ENCODE data around the gene PGF.

The PGF gene

GRCh38 chr14:74924061-74924460, 31.3 kb downstream of the PGF start:
- TF ChIP-seq, protein P1, sequence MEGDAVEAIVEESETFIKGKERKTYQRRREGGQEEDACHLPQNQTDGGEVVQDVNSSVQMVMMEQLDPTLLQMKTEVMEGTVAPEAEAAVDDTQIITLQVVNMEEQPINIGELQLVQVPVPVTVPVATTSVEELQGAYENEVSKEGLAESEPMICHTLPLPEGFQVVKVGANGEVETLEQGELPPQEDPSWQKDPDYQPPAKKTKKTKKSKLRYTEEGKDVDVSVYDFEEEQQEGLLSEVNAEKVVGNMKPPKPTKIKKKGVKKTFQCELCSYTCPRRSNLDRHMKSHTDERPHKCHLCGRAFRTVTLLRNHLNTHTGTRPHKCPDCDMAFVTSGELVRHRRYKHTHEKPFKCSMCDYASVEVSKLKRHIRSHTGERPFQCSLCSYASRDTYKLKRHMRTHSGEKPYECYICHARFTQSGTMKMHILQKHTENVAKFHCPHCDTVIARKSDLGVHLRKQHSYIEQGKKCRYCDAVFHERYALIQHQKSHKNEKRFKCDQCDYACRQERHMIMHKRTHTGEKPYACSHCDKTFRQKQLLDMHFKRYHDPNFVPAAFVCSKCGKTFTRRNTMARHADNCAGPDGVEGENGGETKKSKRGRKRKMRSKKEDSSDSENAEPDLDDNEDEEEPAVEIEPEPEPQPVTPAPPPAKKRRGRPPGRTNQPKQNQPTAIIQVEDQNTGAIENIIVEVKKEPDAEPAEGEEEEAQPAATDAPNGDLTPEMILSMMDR (IDR thresholded peaks at IDR 0.05; ENCODE audit: low read depth, low read length): no peak
- no peak for DNase-seq (ENCODE audit: low read depth in 2 of 2)
- no peak overlapping the region for H3K4me3 ChIP-seq (replicated peaks in 1 of 2; ENCODE audit: low read depth in 2 of 2, low read length in 2 of 2)

DNA sequence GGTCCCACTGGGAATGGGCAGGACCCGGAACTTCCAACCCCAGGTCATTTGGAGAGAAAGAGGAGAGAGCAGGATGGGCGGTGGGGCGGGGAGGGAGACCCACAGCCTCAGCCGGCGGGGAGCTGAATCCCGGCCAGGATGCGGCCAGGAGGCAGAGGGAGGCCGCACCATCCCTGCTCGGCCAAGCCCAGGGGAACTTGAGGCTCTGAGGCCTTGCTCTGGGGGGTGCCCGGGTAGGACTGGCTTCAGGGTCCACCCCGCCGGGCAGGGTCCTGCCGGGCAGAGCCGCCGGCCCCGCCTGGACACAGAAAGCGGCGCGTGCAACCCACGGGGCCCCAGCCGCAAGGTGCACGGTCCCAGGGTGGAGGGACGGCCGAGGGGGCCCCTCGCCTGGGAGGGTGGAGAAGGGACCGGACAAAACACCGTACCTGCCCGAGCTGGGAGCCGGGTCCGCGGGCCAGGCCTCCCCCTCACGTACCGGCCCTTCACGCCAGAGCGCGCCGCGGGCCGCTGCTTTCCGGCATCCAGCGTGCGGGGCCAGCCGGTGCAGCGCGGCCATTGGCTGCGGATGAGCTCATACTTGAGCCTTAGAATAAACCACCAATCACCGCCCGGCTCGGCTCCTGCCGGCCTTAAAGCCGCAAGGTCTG, 32.5 kb downstream of the PGF start, which contains the start of gene RPS6KL1:
Gene RPS6KL1, minus strand, starts transcription at position 509 of the 650 bp plus-strand sequence. CDS start 1,719 bp downstream, outside the sequence.
- peak; percentile 74 to 83 for DNase-seq (ENCODE audit: low read depth in 2 of 2)
- peak within 1 kb of the TSS; percentile 41 to 57 for H3K4me3 ChIP-seq (replicated peaks in 1 of 2; ENCODE audit: low read depth in 2 of 2, low read length in 2 of 2)
- TF ChIP-seq, protein P1 (IDR thresholded peaks at IDR 0.05; ENCODE audit: low read depth, low read length): no peak

DNA sequence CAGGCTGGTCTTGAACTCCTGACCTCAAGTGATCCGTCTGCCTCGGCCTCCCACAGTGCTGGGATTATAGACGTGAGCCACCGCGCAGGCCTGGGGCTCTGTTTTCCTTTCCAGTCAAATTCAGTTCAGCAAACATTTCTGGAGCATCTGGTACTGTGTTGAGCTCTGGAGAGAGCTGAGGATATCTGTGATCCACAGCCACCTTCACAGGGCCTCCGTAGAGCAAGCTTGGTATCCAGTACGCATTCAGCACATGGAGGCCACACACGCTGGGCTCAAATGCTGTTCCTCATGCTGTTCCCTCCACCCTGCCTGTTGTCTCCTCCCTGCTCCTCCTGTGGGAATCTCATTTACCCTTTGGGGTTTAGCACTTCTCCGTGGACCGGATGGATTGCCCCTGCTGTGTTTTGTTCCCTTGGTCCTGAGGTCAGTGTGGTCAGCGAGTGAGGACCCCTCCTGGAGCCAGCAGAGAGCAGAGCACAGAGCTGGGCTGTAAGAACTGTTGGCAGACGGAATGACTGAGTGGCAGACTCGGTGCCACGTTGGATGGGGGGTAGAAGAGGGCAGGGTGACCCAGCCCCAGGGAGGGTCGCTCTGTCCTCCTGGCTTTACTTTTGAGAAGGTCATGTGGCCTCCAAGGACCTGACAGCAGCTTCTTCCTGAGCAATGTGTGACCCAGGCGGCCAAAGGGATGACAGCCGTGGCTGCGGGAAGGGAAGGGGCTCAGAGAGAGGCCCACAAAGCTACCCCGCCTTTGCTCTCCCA, 33.2 kb downstream of the PGF start:
- DNase-seq (ENCODE audit: low read depth in 2 of 2): no peak
- H3K4me3 ChIP-seq (replicated peaks in 1 of 2; ENCODE audit: low read depth in 2 of 2, low read length in 2 of 2): no peak overlapping the region
- TF ChIP-seq, protein P1 (IDR thresholded peaks at IDR 0.05; ENCODE audit: low read depth, low read length): no peak

- DNase-seq (ENCODE audit: low read depth in 2 of 2): no peak
- H3K4me3 ChIP-seq (replicated peaks in 1 of 2; ENCODE audit: low read depth in 2 of 2, low read length in 2 of 2): no peak overlapping the region
- TF ChIP-seq, protein P1 (IDR thresholded peaks at IDR 0.05; ENCODE audit: low read depth, low read length): no peak
These were observed 34.3 kb downstream of the PGF start for GRCh38 chr14:74921053-74921620.

- DNase-seq (ENCODE audit: low read depth in 2 of 2): no peak
- no peak overlapping the region for H3K4me3 ChIP-seq (replicated peaks in 1 of 2; ENCODE audit: low read depth in 2 of 2, low read length in 2 of 2)
- TF ChIP-seq, protein P1 (IDR thresholded peaks at IDR 0.05; ENCODE audit: low read depth, low read length): no peak
These were observed 35.1 kb downstream of the PGF start for GRCh38 chr14:74920281-74920680.

- TF ChIP-seq, protein P1 (IDR thresholded peaks at IDR 0.05; ENCODE audit: low read depth, low read length): no peak
- peak in 1 of 2 donors; percentile 63 for DNase-seq (ENCODE audit: low read depth in 2 of 2)
These were observed 35.8 kb downstream of the PGF start for GRCh38 chr14:74919421-74920165.

More at GRCh38 chr14:74919421-74920165, 35.8 kb downstream of the PGF start:
- no peak overlapping the region for H3K4me3 ChIP-seq (replicated peaks in 1 of 2; ENCODE audit: low read depth in 2 of 2, low read length in 2 of 2)

All from cardiac fibroblast (primary cell).